Parathyroid adenoma (tissue), 2 donors: ENCODE data around the gene AFM.
"Not testable (repeated sequence)": the region's sequence is repeated elsewhere in the genome, so short reads cannot be mapped to it uniquely, and the experiment has no call there.

Experiments used
- H2AFZ ChIP-seq: fragments of 300-600 bp; sonication (generic); one replicate; pipeline ENCODE4 v1.7.0; 2017; ENCODE audit warnings: antibody characterized with exemption, mild to moderate bottlenecking
- H3K27ac ChIP-seq: fragments of 300-600 bp; sonication (generic); one replicate; pipeline ENCODE4 v1.7.0; 2017
- H3K27me3 ChIP-seq: fragments of 300-600 bp; sonication (generic); one replicate; pipeline ENCODE4 v1.7.0; 2017; ENCODE audit warnings: low read length; ENCODE audit not compliant: control insufficient read depth, insufficient read depth
- H3K36me3 ChIP-seq: fragments of 300-600 bp; sonication (generic); one replicate; pipeline ENCODE4 v1.7.0; 2017; ENCODE audit warnings: low read length; ENCODE audit not compliant: control insufficient read depth, insufficient read depth
- H3K4me1 ChIP-seq: fragments of 300-600 bp; sonication (generic); one replicate; pipeline ENCODE4 v1.7.0; 2017; ENCODE audit warnings: control low read depth
- H3K4me2 ChIP-seq: fragments of 300-600 bp; sonication (generic); one replicate; pipeline ENCODE4 v1.7.0; 2017; ENCODE audit warnings: low read length
- H3K4me3 ChIP-seq: fragments of 300-600 bp; sonication (generic); one replicate; pipeline ENCODE4 v1.7.0; 2017; ENCODE audit warnings: low read depth, low read length
- H3K79me2 ChIP-seq: fragments of 300-600 bp; sonication (generic); one replicate; pipeline ENCODE4 v1.7.0; 2017; ENCODE audit warnings: control low read depth
- H3K9ac ChIP-seq: fragments of 300-600 bp; sonication (generic); one replicate; pipeline ENCODE4 v1.7.0; 2017; ENCODE audit warnings: mild to moderate bottlenecking
- H3K9me3 ChIP-seq: fragments of 300-600 bp; sonication (generic); one replicate; pipeline ENCODE4 v1.7.0; 2017; ENCODE audit warnings: low read length; ENCODE audit not compliant: control insufficient read depth
- TF ChIP-seq, protein P1 (sequence below): fragments of 300-600 bp; sonication (generic); IDR thresholded peaks from one replicate; pipeline ENCODE4 v1.7.0; 2017; ENCODE audit warnings: antibody characterized with exemption, mild to moderate bottlenecking
- donor health status: primary hyperparathyroidism.

Gene AFM

DNA sequence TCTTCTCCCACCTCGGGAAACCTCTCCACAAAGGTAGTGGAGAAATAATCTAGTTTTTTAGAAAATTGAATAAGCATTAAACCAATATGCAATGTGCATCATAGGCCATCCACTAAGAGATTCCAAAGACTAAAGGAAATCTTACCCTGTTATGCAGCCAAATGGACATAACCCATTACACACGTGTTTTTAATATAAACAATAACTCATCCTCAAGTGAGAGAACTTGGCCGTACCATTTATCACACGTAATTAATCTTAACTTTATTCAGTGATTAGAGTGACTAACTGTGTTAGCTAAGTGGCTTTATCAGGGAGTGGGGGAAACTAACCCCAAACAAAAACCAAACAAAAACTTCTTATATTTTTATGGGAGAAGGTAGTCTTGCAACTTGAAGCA lies 57.8 kb downstream of the AFM start:
- Histone ChIP-seq H3K4me3 (no peak overlapping the region), H2AFZ (no peak overlapping the region), H3K9me3 (no peaks in the 10 kb centered on the region), H3K27me3 (no peaks in the 10 kb centered on the region), H3K79me2 (no peaks in the 10 kb centered on the region), H3K27ac (no peak overlapping the region), H3K4me2 (no peak overlapping the region), H3K36me3 (no peaks in the 10 kb centered on the region), H3K9ac (no peak overlapping the region), H3K4me1 (no peaks in the 10 kb centered on the region)
- TF ChIP-seq, protein P1, sequence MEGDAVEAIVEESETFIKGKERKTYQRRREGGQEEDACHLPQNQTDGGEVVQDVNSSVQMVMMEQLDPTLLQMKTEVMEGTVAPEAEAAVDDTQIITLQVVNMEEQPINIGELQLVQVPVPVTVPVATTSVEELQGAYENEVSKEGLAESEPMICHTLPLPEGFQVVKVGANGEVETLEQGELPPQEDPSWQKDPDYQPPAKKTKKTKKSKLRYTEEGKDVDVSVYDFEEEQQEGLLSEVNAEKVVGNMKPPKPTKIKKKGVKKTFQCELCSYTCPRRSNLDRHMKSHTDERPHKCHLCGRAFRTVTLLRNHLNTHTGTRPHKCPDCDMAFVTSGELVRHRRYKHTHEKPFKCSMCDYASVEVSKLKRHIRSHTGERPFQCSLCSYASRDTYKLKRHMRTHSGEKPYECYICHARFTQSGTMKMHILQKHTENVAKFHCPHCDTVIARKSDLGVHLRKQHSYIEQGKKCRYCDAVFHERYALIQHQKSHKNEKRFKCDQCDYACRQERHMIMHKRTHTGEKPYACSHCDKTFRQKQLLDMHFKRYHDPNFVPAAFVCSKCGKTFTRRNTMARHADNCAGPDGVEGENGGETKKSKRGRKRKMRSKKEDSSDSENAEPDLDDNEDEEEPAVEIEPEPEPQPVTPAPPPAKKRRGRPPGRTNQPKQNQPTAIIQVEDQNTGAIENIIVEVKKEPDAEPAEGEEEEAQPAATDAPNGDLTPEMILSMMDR = no peak

DNA sequence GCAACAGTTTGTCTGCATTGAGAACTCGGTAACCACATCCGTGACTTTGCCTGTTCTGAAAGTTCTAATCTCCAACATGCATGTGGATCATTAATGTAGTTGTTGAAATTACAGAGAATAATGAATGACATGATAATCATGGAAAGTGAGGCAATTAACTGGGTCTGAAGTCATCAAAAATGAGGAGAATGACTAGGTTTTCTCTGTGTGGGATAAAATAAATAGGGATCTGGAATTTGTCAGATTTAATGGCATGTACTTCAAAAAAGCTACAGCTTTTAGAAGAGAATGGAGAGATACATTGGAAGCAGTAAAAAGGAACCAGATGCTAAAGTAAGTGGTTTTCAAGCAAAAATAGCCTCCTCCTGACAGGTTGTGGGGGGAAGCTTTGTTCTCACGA lies 59.3 kb downstream of the AFM start:
- Histone ChIP-seq H3K4me3 (no peak overlapping the region), H3K79me2 (no peaks in the 10 kb centered on the region), H3K9me3 (no peaks in the 10 kb centered on the region), H3K4me1 (no peaks in the 10 kb centered on the region), H3K27me3 (no peaks in the 10 kb centered on the region), H3K4me2 (no peak overlapping the region), H2AFZ (no peak overlapping the region), H3K9ac (no peak overlapping the region), H3K36me3 (no peaks in the 10 kb centered on the region), H3K27ac (no peak overlapping the region)
- TF ChIP-seq, protein P1 = no peak

DNA sequence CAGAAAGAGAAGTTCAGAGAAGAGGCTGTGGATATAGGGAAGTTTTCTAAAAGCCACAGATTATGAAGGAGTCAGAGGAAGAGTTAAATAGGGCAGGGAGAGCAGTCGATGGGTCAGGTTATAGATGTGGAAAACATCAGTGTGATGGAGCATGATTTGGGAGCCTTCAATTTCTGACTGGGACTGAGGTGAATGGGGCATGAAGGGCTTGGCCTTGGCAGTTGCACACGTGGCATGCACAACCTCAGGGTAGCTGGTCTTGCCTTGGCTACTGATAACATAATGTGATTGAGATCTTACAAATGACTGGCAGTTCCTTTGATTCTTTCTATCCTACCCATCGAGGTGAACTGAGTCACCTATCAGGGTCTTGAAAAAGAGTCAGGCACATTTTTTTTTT lies 59.7 kb downstream of the AFM start:
- no peaks in the 10 kb centered on the region for H3K9me3 ChIP-seq
- H3K36me3 ChIP-seq = no peaks in the 10 kb centered on the region
- H3K4me3 ChIP-seq = no peak overlapping the region
- H3K4me1 ChIP-seq = no peaks in the 10 kb centered on the region
- no peaks in the 10 kb centered on the region for H3K27me3 ChIP-seq
- no peak overlapping the region for H2AFZ ChIP-seq
- TF ChIP-seq, protein P1 = no peak
- no peaks in the 10 kb centered on the region for H3K79me2 ChIP-seq
- H3K4me2 ChIP-seq = no peak overlapping the region
- no peak overlapping the region for H3K9ac ChIP-seq
- H3K27ac ChIP-seq = no peak overlapping the region

DNA sequence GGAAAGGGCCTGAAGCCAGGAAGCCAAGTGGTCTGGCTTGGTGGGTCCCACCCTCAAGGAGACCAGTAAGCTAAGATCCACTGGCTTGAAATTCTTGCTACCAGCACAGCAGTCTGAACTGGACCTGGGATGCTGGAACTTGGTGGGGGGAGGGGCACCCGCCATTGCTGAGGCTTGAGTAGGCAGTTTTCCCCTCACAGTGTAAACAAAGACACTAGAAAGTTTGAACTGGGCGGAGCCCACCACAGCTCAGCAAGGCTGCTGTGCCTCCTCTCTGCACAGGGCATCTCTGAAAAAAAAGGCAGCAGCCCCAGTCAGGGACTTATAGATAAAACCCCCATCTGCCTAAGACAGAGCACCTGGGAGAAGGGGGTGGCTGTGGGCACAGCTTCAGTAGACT lies 63.1 kb downstream of the AFM start:
- no peaks in the 10 kb centered on the region for H3K79me2 ChIP-seq
- no peaks in the 10 kb centered on the region for H3K9me3 ChIP-seq
- no peaks in the 10 kb centered on the region for H3K27me3 ChIP-seq
- H2AFZ ChIP-seq = no peak overlapping the region
- TF ChIP-seq, protein P1 = no peak
- H3K4me3 ChIP-seq = no peak overlapping the region
- H3K4me2 ChIP-seq = no peak overlapping the region
- no peaks in the 10 kb centered on the region for H3K4me1 ChIP-seq
- H3K9ac ChIP-seq = no peak overlapping the region
- H3K27ac ChIP-seq = no peak overlapping the region
- no peaks in the 10 kb centered on the region for H3K36me3 ChIP-seq

DNA sequence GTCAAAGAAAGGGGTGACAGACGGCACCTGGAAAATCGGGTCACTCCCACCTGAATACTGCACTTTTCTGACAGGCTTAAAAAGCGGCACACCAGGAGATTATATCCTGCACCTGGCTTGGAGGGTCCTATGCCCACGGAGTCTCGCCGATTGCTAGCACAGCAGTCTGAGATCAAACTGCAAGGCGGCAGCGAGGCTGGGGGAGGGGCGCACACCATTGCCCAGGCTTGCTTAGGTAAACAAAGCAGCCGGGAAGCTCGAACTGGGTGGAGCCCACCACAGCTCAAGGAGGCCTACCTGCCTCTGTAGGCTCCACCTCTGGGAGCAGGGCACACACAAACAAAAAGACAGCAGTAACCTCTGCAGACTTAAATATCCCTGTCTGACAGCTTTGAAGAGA lies 69.3 kb downstream of the AFM start:
- H3K9me3 ChIP-seq, H3K36me3 ChIP-seq, H3K4me1 ChIP-seq, H3K27ac ChIP-seq, H2AFZ ChIP-seq, H3K79me2 ChIP-seq, H3K27me3 ChIP-seq, H3K4me3 ChIP-seq, H3K9ac ChIP-seq, H3K4me2 ChIP-seq: not testable (repeated sequence)
